Stomach (tissue), 4 donors: ENCODE measurements around the gene ARL17B.
"Not testable (repeated sequence)": the region's sequence is repeated elsewhere in the genome, so short reads cannot be mapped to it uniquely, and the experiment has no call there.

ENCODE experiments used
- CTCF ChIP-seq, 7 experiments: fragments of 450-650 bp in 4 of 7; fragments of 200-600 bp in 3 of 7; sonication (generic) in 3 of 7; IDR thresholded peaks; one replicate each; pipeline ENCODE4 v1.5.1; 2016 to 2019; ENCODE audit warnings: antibody characterized with exemption in 7 of 7, control low read depth in 2 of 7, mild to moderate bottlenecking in 1 of 7
- EP300 ChIP-seq: sonication (generic); formaldehyde crosslinking; IDR thresholded peaks from one replicate; pipeline ENCODE4 v1.6.1; 2017; ENCODE audit warnings: antibody characterized with exemption
- POLR2A ChIP-seq, 4 donors: fragments of 450-650 bp; IDR thresholded peaks; one replicate each; pipeline ENCODE4 v1.6.1; 2016; ENCODE audit warnings: antibody characterized with exemption in 4 of 4, control low read depth in 2 of 4, mild to moderate bottlenecking in 1 of 4, moderate library complexity in 1 of 4
- POLR2AphosphoS5 ChIP-seq, 3 donors: sonication (generic); formaldehyde crosslinking; IDR thresholded peaks; one replicate each; pipeline ENCODE4 v1.6.1; 2016; ENCODE audit warnings: antibody characterized with exemption in 3 of 3

GRCh38 chr17:46244949-46245768 lies 116.4 kb downstream of the ARL17B start:
- not testable (repeated sequence) for TF ChIP-seq CTCF (IDR thresholded peaks at IDR 0.05); POLR2A (IDR thresholded peaks at IDR 0.05); EP300; POLR2AphosphoS5 (IDR thresholded peaks at IDR 0.05)
